Activated B cell treated with CpG ODN at 0.5 μM for 24 hours (primary cell): ENCODE results near the gene CCDC141. TPM values are rescaled to one million over a fixed set of nuclear protein-coding genes. Genes with fewer than 3 reads are reported as not detected.

ENCODE experiments used
- ATAC-seq: fragments of 200-7000 bp; cut with Tn5 transposase; one replicate; pipeline ENCODE4 v1.10.0; 2021; ENCODE audit warnings: low read depth, mild to moderate bottlenecking, moderate library complexity
- CTCF ChIA-PET: fragments of 350-600 bp; sonication (Branson Sonifier 250); formaldehyde crosslinking; loops from one replicate; lab custom pipeline; 2021; ENCODE audit warnings: antibody characterized with exemption; lab: Charles Lee
- POLR2A ChIA-PET: fragments of 350-600 bp; sonication (Branson Sonifier 250); formaldehyde crosslinking; loops from one replicate; lab custom pipeline; 2021; ENCODE audit warnings: antibody characterized with exemption; lab: Charles Lee
- DNase-seq: peaks from one replicate; pipeline ENCODE4 v3.0.0; 2022
- H3K27ac Mint-ChIP-seq: one replicate; pipeline ENCODE4 v1.8.0; 2020; ENCODE audit warnings: mixed read lengths
- H3K27me3 Mint-ChIP-seq: one replicate; pipeline ENCODE4 v1.8.0; 2021; ENCODE audit warnings: mixed read lengths
- H3K36me3 Mint-ChIP-seq: one replicate; pipeline ENCODE4 v1.8.0; 2021; ENCODE audit warnings: low read depth, mixed read lengths
- H3K4me1 Mint-ChIP-seq: one replicate; pipeline ENCODE4 v1.8.0; 2021; ENCODE audit warnings: mixed read lengths
- H3K4me3 Mint-ChIP-seq: one replicate; pipeline ENCODE4 v1.8.0; 2020; ENCODE audit warnings: mild to moderate bottlenecking, mixed read lengths
- H3K9me3 Mint-ChIP-seq: one replicate; pipeline ENCODE4 v1.8.0; 2020; ENCODE audit warnings: mixed read lengths
- CTCF ChIP-seq: fragments of 200-600 bp; IDR thresholded peaks from one replicate; pipeline ENCODE4 v1.8.0; 2022; ENCODE audit warnings: antibody characterized with exemption, mild to moderate bottlenecking
- intact Hi-C: fragments of 100-400 bp; cut with micrococcal nuclease; formaldehyde crosslinking; loops from one replicate; pipeline ENCODE4 v1.15.1; 2024
- total RNA-seq: library from RNA; stranded (reverse); gene quantifications from 2 replicates; pipeline ENCODE4 v1.2.3, GENCODE V29; 2022

The CCDC141 gene
- total RNA-seq, 1 donor from 2014 or later, result 38.8 TPM

- no peak overlapping the region for H3K27ac Mint-ChIP-seq
- TF ChIP-seq CTCF, result no peak
- H3K4me3 Mint-ChIP-seq, result no peak overlapping the region
- H3K4me1 Mint-ChIP-seq, result no peaks in the 10 kb centered on the region
- intact Hi-C loops, result no loop called here
- ChIA-PET CTCF (interaction anchor here (1.7 to 2.5 kb wide), 2 partner anchors 10 to 14 kb away, joined by 6 to 8 read pairs; no protein-coding TSS in a partner anchor), POLR2A (no interaction called here)
- DNase-seq (no peak), ATAC-seq (no peak)
- peaks cover 13% of the 10 kb centered on the region for H3K36me3 Mint-ChIP-seq
- H3K9me3 Mint-ChIP-seq, result no peaks in the 10 kb centered on the region
- H3K27me3 Mint-ChIP-seq, result no peaks in the 10 kb centered on the region
Measured at GRCh38 chr2:178905261-178905660, 144.7 kb downstream of the CCDC141 start.

- H3K27ac Mint-ChIP-seq, result no peak overlapping the region
- no peaks in the 10 kb centered on the region for H3K4me1 Mint-ChIP-seq
- POLR2A ChIA-PET, result no interaction called here
Measured at GRCh38 chr2:178899656-178900055, 150.3 kb downstream of the CCDC141 start.

GRCh38 chr2:178895872-178896271 lies 154.1 kb downstream of the CCDC141 start:
- H3K27me3 Mint-ChIP-seq, result no peaks in the 10 kb centered on the region

More at GRCh38 chr2:178899656-178900055, 150.3 kb downstream of the CCDC141 start:
- no peaks in the 10 kb centered on the region for H3K27me3 Mint-ChIP-seq
- DNase-seq, result no peak
- no peak for ATAC-seq
- no peak for TF ChIP-seq CTCF
- CTCF ChIA-PET, result interaction anchor here (1.2 kb wide), 3 partner anchors 17 to 230 kb away, joined by 3 to 6 read pairs (median 4); no protein-coding TSS in a partner anchor
- H3K36me3 Mint-ChIP-seq, result peaks cover 9% of the 10 kb centered on the region
- H3K9me3 Mint-ChIP-seq, result no peaks in the 10 kb centered on the region
- H3K4me3 Mint-ChIP-seq, result no peak overlapping the region
- intact Hi-C loops, result no loop called here

GRCh38 chr2:178895171-178895570 lies 154.8 kb downstream of the CCDC141 start:
- intact Hi-C loops, result no loop called here
- Mint-ChIP-seq H3K27ac (no peak overlapping the region), H3K4me3 (no peak overlapping the region), H3K9me3 (no peaks in the 10 kb centered on the region), H3K27me3 (no peaks in the 10 kb centered on the region), H3K4me1 (no peaks in the 10 kb centered on the region), H3K36me3 (peaks cover 2% of the 10 kb centered on the region)
- POLR2A ChIA-PET, result no interaction called here
- CTCF ChIA-PET, result interaction anchor here (1.0 to 1.2 kb wide), 2 partner anchors 125 to 234 kb away, joined by 3 read pairs; no protein-coding TSS in a partner anchor
- TF ChIP-seq CTCF, result no peak
- DNase-seq (no peak), ATAC-seq (no peak)

More at GRCh38 chr2:178895872-178896271, 154.1 kb downstream of the CCDC141 start:
- TF ChIP-seq CTCF, result no peak
- no peak for ATAC-seq
- intact Hi-C loops, result no loop called here
- H3K9me3 Mint-ChIP-seq, result no peaks in the 10 kb centered on the region
- H3K4me3 Mint-ChIP-seq, result no peak overlapping the region
- H3K4me1 Mint-ChIP-seq, result no peaks in the 10 kb centered on the region
- CTCF ChIA-PET, result interaction anchor here (1.0 to 1.3 kb wide), 3 partner anchors 124 to 234 kb away, joined by 3 read pairs; no protein-coding TSS in a partner anchor
- no peak for DNase-seq
- POLR2A ChIA-PET, result no interaction called here
- H3K27ac Mint-ChIP-seq, result no peak overlapping the region
- H3K36me3 Mint-ChIP-seq, result peaks cover 2% of the 10 kb centered on the region

GRCh38 chr2:178892751-178893625 lies 156.9 kb downstream of the CCDC141 start:
- Mint-ChIP-seq H3K36me3 (peaks cover 6% of the 10 kb centered on the region), H3K9me3 (no peaks in the 10 kb centered on the region), H3K27ac (no peak overlapping the region), H3K4me3 (no peak overlapping the region), H3K27me3 (no peaks in the 10 kb centered on the region), H3K4me1 (no peaks in the 10 kb centered on the region)
- ATAC-seq, result no peak
- no peak for TF ChIP-seq CTCF
- DNase-seq, result no peak
- ChIA-PET CTCF (interaction anchor here (1.0 to 2.1 kb wide), 4 partner anchors 21 to 237 kb away, joined by 5 to 14 read pairs (median 6); no protein-coding TSS in a partner anchor), POLR2A (interaction anchor here (0.8 kb wide), 1 partner anchor 127 kb away, joined by 4 read pairs; no protein-coding TSS in a partner anchor)
- intact Hi-C loops, result no loop called here
